Upper lobe of right lung (tissue), 1 donor: Measurements from ENCODE around the gene MON1A. TPM values are rescaled to one million over a fixed set of nuclear protein-coding genes. Genes with fewer than 3 reads are reported as not detected.

Source experiments
- ATAC-seq: fragments of 200-7000 bp; cut with Tn5 transposase; one replicate; pipeline ENCODE4 v1.9.1; 2020; ENCODE audit warnings: mild to moderate bottlenecking, moderate library complexity
- DNase-seq: peaks from one replicate; pipeline ENCODE4 v3.0.0-alpha.2; 2020
- H3K27ac ChIP-seq: fragments of 200-600 bp; one replicate; pipeline ENCODE4 v1.8.0; 2022
- H3K27me3 ChIP-seq: fragments of 200-600 bp; one replicate; pipeline ENCODE4 v1.8.0; 2022; ENCODE audit warnings: mild to moderate bottlenecking
- H3K36me3 ChIP-seq: fragments of 200-600 bp; one replicate; pipeline ENCODE4 v1.8.0; 2022
- H3K4me1 ChIP-seq: fragments of 200-600 bp; one replicate; pipeline ENCODE4 v1.8.0; 2022
- H3K4me3 ChIP-seq: fragments of 200-600 bp; one replicate; pipeline ENCODE4 v1.8.0; 2022; ENCODE audit warnings: mild to moderate bottlenecking
- H3K9me3 ChIP-seq: fragments of 200-600 bp; one replicate; pipeline ENCODE4 v1.8.0; 2022
- intact Hi-C: fragments of 100-400 bp; cut with DNase I; formaldehyde crosslinking; loops from one replicate; pipeline ENCODE4 v1.11.0; 2022
- total RNA-seq: library from RNA; stranded (reverse); fragmentation: NEBNext Ultra II Directional; extraction: Animal tissue kit (Norgen Biotek cat#: 25700); gene quantifications from one replicate; pipeline ENCODE4 v1.2.1, GENCODE V29; 2021
- TF ChIP-seq, protein P1 (sequence below): fragments of 200-600 bp; IDR thresholded peaks from one replicate; pipeline ENCODE4 v1.8.0; 2022; ENCODE audit warnings: antibody characterized with exemption
- donor health status: DM: no; HTN: yes; CAD: no; lungs with severe emphysema.

Gene MON1A
- total RNA-seq, 1 donor from 2014 or later: 10.2 TPM

DNA sequence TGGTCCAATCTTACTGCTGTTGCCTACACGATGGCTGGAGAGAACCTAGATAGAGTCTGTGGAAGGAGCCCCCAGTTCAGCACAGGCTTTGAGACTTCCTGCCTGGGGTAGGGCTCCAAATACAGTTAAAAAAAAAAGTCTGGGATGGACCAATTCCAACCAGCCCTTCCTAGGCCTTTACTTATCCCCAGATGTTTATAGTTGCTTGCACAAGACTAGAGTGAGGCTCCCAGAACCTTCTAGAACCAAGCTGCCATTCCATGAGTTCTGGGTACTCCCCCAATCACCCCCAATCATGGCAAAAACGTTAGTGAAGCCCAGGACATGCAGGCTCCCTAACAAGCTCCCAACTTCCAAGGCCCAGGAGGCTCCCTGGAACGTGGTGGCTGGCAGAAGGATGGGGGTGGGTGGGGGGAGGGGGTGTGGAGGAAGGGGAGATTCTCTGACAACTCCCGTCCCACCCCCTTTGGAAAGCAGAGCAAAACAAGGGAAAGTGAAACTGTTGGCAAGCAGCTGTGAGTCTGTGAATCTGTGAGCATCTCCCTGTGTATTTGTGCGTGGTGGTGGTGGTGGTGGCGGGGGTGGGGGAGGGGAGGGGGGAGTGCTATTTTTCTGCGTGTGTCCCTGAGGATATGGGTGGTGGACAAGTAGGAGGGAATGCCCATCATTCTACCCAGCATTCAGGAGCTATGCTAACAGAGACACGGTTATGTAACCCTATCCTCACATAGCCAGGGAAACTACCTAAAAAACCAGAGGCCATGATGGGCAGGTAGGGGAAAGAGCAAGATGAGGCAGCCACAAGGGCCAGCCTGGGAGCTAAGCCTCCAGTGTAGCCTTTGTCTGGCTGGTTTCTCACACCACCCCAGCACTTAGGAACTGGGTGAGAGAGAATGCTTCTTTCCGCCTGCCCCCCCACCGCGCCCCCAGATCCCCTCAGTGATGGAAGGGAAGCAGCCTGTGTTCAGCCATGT, 28.0 kb downstream of the MON1A start:
- DNase-seq (no peak), ATAC-seq (no peak)
- TF ChIP-seq, protein P1, sequence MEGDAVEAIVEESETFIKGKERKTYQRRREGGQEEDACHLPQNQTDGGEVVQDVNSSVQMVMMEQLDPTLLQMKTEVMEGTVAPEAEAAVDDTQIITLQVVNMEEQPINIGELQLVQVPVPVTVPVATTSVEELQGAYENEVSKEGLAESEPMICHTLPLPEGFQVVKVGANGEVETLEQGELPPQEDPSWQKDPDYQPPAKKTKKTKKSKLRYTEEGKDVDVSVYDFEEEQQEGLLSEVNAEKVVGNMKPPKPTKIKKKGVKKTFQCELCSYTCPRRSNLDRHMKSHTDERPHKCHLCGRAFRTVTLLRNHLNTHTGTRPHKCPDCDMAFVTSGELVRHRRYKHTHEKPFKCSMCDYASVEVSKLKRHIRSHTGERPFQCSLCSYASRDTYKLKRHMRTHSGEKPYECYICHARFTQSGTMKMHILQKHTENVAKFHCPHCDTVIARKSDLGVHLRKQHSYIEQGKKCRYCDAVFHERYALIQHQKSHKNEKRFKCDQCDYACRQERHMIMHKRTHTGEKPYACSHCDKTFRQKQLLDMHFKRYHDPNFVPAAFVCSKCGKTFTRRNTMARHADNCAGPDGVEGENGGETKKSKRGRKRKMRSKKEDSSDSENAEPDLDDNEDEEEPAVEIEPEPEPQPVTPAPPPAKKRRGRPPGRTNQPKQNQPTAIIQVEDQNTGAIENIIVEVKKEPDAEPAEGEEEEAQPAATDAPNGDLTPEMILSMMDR: no peak
- H3K4me1 ChIP-seq: peaks cover 44% of the 10 kb centered on the region
- peaks cover under 1% of the 10 kb centered on the region for H3K36me3 ChIP-seq
- peak overlapping the region; percentile 23 for H3K4me3 ChIP-seq
- no peaks in the 10 kb centered on the region for H3K9me3 ChIP-seq
- no peaks in the 10 kb centered on the region for H3K27me3 ChIP-seq
- peak overlapping the region; percentile 76 for H3K27ac ChIP-seq
- intact Hi-C loops: no loop called here

DNA sequence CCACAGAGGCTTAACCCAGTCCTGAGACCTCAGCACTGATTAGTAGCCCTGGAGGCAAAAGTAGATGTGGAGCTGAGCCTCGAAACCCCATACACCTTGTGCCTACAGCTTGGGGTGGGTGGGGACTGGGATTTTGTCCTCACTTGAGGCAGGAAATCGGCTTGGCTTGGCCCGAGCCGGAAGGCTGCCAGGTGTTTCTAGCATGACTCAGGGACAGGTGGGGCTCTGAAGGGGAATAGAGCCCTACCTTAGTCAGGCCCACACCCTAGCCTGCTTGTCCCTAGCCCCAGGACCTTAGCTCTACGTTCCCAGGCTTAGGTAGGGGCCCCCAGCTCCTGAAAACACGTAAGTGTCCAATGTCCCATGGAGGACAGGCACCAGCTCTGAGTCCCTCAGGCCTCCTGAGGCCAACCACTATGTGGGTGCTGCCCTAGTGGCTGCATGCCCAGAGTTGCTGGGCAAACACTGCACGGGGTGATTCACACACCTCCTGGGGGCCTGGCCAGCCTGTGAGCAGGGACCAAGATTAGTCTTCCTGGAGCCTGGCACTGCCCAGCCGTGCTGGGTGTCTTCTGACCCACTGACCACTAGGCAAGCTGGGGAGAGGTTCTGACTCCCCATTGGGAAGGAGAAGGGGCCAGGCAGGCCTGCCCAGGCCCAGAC, 29.0 kb downstream of the MON1A start:
- TF ChIP-seq, protein P1: no peak
- intact Hi-C loops: no loop called here
- peaks cover 35% of the 10 kb centered on the region for H3K4me1 ChIP-seq
- no peak overlapping the region for H3K4me3 ChIP-seq
- H3K9me3 ChIP-seq: no peaks in the 10 kb centered on the region
- peak; percentile 91 for DNase-seq
- peaks cover 8% of the 10 kb centered on the region for H3K36me3 ChIP-seq
- H3K27me3 ChIP-seq: no peaks in the 10 kb centered on the region
- H3K27ac ChIP-seq: peak overlapping the region; percentile 76
- ATAC-seq: peak; percentile 78

DNA sequence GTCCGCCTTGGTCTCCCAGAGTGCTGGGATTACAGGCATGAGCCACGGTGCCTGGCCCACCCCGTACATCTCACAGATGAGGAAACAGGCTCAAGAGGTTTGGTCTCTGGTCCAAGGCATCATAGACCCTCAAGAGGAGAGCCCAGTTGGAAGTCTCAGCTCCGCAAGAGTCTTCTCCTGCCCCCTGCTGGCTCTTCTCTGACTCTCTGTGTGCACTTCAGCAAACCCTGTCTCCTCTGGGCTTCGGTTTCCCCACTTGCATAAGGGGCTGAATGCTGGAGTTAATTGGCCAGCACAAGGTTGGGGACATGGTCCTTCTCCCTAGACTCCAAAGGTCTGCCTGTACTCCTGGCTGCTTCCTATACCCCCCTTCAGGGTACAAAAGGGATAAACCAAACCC, 29.8 kb downstream of the MON1A start:
- peak overlapping the region; percentile 76 for H3K27ac ChIP-seq
- no peak for DNase-seq
- peaks cover 13% of the 10 kb centered on the region for H3K36me3 ChIP-seq
- TF ChIP-seq, protein P1: peak; percentile 9
- peaks cover 32% of the 10 kb centered on the region for H3K4me1 ChIP-seq
- H3K4me3 ChIP-seq: no peak overlapping the region
- no peak for ATAC-seq
- intact Hi-C loops: no loop called here
- no peaks in the 10 kb centered on the region for H3K9me3 ChIP-seq
- no peaks in the 10 kb centered on the region for H3K27me3 ChIP-seq

DNA sequence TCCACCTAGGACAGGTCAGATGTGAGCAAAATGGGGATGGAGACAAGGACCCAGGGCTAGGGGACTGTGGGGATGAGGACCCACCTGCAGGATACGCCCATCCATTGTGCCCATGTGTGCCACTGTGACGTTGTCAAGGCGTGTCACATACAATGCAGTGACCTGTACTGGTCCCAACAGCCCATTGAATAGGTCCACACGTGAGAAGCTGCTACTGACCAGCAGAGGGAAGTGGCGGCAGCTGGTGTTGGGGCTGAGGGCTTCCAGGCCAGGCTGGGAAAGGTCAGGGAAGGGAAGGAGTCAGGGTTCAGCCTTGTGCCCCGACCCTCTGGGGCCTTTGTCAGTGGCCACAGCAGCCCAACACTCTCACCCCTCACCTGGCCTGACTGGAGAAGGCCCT, 30.6 kb downstream of the MON1A start:
- ATAC-seq: no peak

DNA sequence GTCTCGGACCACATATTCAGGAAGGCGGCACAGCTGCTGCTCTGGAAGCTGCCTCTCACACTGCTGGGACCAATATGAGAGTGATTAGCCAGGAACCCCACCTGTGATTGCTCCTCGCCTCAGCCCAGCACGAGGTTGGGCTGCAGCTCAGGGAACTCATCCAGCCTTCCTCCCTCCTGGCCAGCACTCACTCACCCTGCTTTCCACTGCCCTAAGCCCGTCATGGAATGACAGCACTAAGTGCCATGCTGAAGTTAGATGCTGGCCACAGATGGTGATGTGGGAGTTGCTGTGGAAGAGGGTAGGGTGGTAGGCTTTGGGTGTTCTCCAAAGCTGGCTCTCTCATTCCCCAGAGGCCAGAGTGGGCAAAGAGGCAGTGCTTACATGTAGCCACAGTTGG, 33.3 kb downstream of the MON1A start:
- intact Hi-C loops: no loop called here

More for the DNA sequence above, 30.6 kb downstream of the MON1A start:
- Histone ChIP-seq H3K4me1 (peaks cover 29% of the 10 kb centered on the region), H3K36me3 (peaks cover 13% of the 10 kb centered on the region), H3K27me3 (no peaks in the 10 kb centered on the region), H3K9me3 (no peaks in the 10 kb centered on the region), H3K4me3 (no peak overlapping the region), H3K27ac (no peak overlapping the region)
- no peak for DNase-seq
- intact Hi-C loops: no loop called here
- TF ChIP-seq, protein P1: no peak

More for the DNA sequence above, 33.3 kb downstream of the MON1A start:
- Histone ChIP-seq H3K27me3 (no peaks in the 10 kb centered on the region), H3K27ac (no peak overlapping the region), H3K9me3 (no peaks in the 10 kb centered on the region), H3K4me1 (peaks cover 14% of the 10 kb centered on the region), H3K4me3 (no peak overlapping the region), H3K36me3 (peaks cover 13% of the 10 kb centered on the region)
- TF ChIP-seq, protein P1: no peak
- DNase-seq (no peak), ATAC-seq (no peak)
